Right renal cortex interstitium (tissue), 3 donors: ENCODE measurements around the gene ZFAND3. TPM values are rescaled to one million over a fixed set of nuclear protein-coding genes. Genes with fewer than 3 reads are reported as not detected.

Source experiments
- DNase-seq, 3 donors: peaks; one replicate each; pipeline ENCODE4 v3.0.0-alpha.2; 2013; ENCODE audit warnings: low read depth in 3 of 3, low spot score in 2 of 3
- polyA plus RNA-seq, 3 donors: library from polyadenylated mRNA; unstranded; fragments of 120-200 nt; gene quantifications; one replicate each; pipeline ENCODE4 v1.2.1, GENCODE V29; 2013; ENCODE audit not compliant: insufficient read length in 3 of 3

The ZFAND3 gene
- polyA plus RNA-seq, 3 donors = 164 to 166 (median 164) TPM

GRCh38 chr6:38143191-38144150, 323.9 kb downstream of the ZFAND3 start:
- no peak for DNase-seq

- DNase-seq = no peak
These were observed 324.9 kb downstream of the ZFAND3 start for GRCh38 chr6:38144365-38144945.

DNA sequence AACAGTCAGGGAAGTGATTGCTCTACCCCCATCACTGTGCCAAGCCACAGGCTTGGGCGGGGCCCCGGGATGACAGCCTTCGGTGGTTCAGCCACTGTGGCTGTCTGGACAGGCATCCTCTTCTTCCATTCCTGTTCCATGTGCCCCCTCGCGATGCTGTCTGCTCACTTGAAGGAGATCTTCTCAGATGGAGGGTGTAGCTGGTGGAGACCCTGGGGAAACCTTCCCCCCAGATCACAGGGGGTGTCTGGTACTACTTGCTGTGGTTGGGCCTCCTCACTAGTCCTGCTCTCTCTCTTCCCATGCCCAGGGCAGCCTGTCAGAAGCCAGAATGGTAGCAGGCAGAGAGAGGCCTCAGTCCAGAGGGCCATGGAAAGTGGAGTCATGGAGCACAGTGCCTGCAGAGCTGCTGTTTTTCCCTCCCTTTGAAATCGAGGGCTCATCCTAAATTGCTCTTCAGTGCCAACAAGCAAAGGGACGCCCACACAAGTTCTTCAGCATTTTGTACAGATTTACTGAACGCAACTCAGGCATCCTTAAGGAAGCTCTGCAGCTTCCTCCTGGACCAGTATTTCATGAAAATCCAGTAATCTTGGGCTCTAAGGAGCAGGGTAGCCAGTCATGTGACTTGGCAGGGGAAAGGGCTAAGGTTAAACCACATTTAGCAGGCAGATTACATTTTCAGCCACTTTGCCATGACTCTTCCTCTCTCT, 326.6 kb downstream of the ZFAND3 start:
- DNase-seq = no peak

- no peak for DNase-seq
These were observed 327.2 kb downstream of the ZFAND3 start for GRCh38 chr6:38146734-38147027.

- DNase-seq = no peak
These were observed 329.1 kb downstream of the ZFAND3 start for GRCh38 chr6:38148606-38149005.

GRCh38 chr6:38149531-38149930, 330.0 kb downstream of the ZFAND3 start:
- no peak for DNase-seq

GRCh38 chr6:38150021-38150420, 330.5 kb downstream of the ZFAND3 start:
- no peak for DNase-seq

- no peak for DNase-seq
These were observed 331.3 kb downstream of the ZFAND3 start for GRCh38 chr6:38150681-38151296.

DNA sequence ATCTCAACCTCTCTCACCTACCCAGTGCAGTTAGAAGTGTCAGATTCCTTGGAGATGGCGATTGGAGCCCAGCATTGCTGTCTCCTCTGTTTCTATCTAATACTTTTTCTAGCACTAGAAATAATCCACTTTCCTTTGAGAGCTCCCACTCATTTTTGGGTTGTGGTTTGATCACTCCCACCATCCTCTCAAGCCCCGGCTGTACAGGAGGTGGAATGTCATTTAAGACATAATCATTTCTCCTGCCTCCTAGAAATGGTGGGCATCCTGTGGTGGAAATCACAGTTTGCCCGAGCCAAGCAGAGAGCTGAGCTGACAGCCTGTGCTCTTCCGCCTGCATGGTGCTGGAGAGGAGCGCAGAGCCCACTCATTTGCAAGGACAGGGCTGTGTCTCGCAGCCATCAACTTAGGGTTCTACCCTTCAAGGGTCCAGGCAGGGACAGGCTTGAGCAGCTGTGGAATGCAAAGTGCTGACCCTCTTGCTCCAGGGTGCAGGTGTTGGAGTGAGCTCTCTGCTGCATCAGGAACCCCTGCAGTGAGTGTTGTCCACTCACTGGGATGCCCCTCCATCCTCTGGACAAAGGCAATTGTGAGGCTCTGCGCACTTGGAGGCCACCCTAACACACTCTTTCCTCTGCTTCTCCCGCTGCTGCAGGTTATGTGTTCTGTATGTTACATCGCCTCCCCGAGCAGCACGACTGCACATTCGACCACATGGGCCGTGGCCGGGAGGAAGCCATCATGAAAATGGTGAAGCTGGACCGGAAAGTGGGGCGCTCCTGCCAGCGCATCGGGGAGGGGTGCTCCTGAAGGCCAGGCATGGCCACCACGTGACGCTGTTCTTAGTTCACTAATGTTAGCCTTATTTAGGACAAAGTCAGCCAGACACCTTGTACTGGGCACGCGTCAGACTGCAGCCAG, 332.3 kb downstream of the ZFAND3 start:
- DNase-seq = no peak

DNA sequence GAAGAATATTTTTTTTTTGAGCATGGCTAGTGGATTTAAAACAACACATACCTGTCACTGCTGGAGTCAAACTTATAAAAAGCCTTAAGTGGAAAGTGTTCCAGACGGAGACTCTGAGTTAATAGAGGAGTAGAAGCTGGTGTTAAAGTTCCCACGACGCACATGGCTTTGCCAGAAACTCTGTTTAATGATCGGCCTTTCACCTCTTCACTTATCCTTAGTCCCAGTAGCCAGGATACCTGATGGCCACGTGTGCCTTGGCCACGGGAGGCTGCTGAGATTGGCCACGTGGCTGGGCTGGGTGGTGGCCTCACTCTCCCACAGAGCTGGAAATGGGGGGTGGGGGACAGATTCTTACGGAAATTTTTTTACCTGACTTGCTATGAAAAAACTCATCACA, 333.1 kb downstream of the ZFAND3 start:
- no peak for DNase-seq

GRCh38 chr6:38153076-38153797, 333.7 kb downstream of the ZFAND3 start:
- no peak for DNase-seq

DNA sequence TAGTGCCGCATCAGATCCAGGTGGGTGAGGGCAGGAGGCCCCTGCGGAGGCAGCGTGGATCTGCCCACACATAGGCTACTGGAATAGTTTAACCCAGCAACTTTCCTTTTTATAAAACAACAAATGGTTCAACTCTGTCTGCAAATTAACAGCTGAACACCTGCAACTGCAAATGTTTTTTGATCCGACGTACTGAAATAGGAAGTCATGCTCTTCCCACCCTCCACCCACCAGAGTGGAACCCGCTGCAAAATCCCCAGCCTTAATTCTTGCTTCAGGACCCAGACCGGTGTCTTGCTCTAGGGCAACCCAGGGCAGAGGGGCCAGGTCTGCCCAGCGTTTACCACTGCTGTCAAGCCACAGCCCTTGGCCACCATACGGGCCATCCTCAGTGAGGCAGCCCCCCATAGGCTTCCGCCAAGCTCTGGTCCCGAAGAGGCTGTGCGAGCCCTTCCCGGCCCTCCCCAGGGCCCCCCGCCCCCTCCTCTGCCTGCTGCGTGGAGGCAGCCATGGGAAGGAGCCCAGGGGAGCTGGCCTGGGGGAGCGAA, 334.3 kb downstream of the ZFAND3 start:
- no peak for DNase-seq

DNA sequence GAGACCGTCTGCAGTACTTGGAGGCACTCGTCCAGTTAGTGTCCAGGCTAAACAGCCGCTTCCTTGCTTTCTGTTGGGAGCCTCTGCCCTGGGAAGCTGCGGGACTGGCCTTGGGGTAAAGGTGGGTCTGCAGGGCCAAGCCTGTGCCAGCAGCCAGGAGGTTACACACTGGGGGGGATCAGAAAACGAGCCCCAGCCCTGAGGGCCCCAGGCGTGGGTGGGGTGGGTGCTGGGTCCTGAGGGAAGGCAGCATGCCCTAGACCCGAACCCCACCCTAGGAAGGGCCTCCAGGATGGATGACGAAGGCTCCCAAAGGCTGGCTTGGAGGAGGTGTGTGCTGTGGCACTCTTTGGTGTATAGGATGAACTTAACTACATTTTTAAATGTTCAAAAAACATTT, 335.2 kb downstream of the ZFAND3 start:
- no peak for DNase-seq

- DNase-seq = no peak
These were observed 335.6 kb downstream of the ZFAND3 start for GRCh38 chr6:38155144-38155543.

DNA sequence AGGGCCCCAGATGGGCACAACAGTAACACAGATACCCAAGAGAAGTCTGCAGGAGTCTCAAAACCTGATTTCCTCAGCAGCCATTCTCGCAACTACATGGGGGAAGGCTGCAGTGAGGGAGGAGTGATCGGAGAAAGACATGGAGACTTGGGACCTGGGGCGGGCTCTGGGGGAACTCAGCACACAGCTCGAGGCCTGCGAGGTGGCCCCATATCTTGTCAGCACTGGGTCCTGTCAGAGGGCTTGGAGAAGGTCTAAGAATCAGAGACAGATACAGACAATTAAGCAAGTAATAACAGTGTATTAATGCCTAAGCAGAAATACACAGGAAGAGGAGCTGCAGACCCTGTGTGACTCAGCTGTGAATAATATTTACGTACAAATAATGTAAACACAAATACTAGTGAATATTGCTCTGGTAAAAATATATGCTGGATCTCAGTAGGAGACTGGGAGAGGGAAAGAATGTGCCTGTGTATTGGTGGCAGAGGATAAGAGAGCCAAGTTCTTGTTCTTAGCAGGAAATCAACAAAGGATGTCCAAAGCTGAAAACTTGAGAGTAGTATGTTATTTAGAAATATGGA, 336.2 kb downstream of the ZFAND3 start:
- no peak for DNase-seq

GRCh38 chr6:38156818-38157565, 337.5 kb downstream of the ZFAND3 start:
- no peak for DNase-seq

DNA sequence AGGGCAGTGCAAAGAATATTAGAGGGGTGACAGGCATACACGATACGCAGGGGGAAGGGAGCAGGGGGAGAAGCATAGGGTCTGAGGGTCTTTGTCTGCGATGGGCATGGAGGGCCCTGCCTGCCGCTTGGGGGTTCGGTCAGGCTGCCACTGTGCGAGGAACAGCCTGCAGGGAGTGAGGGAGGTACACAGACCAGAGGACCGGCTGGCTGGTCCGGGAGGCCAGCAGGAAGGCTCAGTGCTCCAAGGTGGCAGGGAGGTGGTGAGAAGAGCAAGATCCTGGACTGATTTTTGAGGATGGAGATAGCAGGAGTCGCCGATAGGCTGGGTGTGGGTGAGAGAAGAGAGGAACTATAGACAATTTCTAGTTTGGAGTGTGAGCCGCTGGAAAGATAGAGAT, 338.4 kb downstream of the ZFAND3 start:
- DNase-seq = no peak

DNA sequence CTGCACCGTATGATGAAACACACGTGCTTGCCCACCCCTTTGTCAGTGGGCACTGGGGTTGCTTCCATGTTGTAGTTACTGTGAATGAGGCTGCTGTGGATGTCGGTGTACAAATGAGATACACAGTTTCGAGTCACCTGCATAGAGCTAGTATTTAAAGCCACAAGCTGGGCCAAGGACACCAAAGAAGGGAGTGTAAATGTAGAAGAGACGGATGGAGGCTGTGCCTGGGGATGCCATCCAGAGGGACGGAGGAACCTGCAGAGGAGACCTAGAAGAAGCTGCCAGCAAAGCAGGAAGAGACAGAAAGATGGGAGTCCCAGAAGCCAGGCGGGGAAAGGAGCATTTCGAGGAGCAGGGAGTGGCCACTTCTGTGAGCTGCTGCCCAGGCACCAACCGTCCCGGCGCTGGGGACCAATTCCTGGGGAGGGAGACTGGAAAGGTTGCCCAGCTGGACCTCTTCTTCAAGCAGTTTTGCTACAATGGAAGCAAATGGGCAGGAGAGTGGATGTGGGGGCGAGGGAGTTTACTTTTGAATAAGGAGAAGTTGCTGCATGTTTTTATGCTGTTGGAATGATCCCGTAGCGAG, 339.3 kb downstream of the ZFAND3 start:
- no peak for DNase-seq
